Brain microvascular endothelial cell (primary cell): ENCODE data around the gene CBFA2T3.
"Not testable (repeated sequence)": the region's sequence is repeated elsewhere in the genome, so short reads cannot be mapped to it uniquely, and the experiment has no call there.

Source experiments
- DNase-seq: peaks from one replicate; pipeline ENCODE4 v3.0.0-alpha.2; 2020
- H3K27ac ChIP-seq: fragments of 250-450 bp; sonication (Bioruptor Pico); 2 replicates; pipeline ENCODE4 v1.5.1; 2020; ENCODE audit warnings: mild to moderate bottlenecking, moderate library complexity
- H3K27me3 ChIP-seq: fragments of 250-450 bp; sonication (Bioruptor Pico); replicated peaks from 2 replicates; pipeline ENCODE4 v1.5.1; 2020; ENCODE audit warnings: mild to moderate bottlenecking
- H3K36me3 ChIP-seq: fragments of 250-450 bp; sonication (Bioruptor Pico); replicated peaks from 2 replicates; pipeline ENCODE4 v1.5.1; 2020; ENCODE audit warnings: mild to moderate bottlenecking
- H3K4me3 ChIP-seq: 2 replicates; pipeline ENCODE4 v1.5.1; 2011; ENCODE audit warnings: low read depth, mild to moderate bottlenecking, control low read depth, low read length, moderate library complexity
- CTCF ChIP-seq: IDR thresholded peaks from 2 replicates; pipeline ENCODE4 v1.5.1; 2011; ENCODE audit warnings: low read depth, mild to moderate bottlenecking, moderate library complexity, low read length, control low read depth, inconsistent platforms; ENCODE audit errors: missing control alignments
- in situ Hi-C: cut with HindIII; loops from 2 replicates; pipeline ENCODE4 v1.10.0; 2017; ENCODE audit warnings: low sequenced_read_pairs, low pct_ligation_motif_present

Gene CBFA2T3

GRCh38 chr16:89018282-89019158, 41.5 kb upstream of the CBFA2T3 start:
- H3K27me3 ChIP-seq: no peaks in the 10 kb centered on the region
- no peaks in the 10 kb centered on the region for H3K36me3 ChIP-seq
- DNase-seq: no peak
- TF ChIP-seq CTCF: no peak
- H3K4me3 ChIP-seq: no peak overlapping the region
- in situ Hi-C loops: no loop called here
- no peak overlapping the region for H3K27ac ChIP-seq

GRCh38 chr16:89017543-89018281, 40.7 kb upstream of the CBFA2T3 start:
- TF ChIP-seq CTCF: no peak
- no peak for DNase-seq
- no peak overlapping the region for H3K4me3 ChIP-seq
- no peaks in the 10 kb centered on the region for H3K27me3 ChIP-seq
- in situ Hi-C loops: no loop called here
- no peaks in the 10 kb centered on the region for H3K36me3 ChIP-seq
- H3K27ac ChIP-seq: no peak overlapping the region

DNA sequence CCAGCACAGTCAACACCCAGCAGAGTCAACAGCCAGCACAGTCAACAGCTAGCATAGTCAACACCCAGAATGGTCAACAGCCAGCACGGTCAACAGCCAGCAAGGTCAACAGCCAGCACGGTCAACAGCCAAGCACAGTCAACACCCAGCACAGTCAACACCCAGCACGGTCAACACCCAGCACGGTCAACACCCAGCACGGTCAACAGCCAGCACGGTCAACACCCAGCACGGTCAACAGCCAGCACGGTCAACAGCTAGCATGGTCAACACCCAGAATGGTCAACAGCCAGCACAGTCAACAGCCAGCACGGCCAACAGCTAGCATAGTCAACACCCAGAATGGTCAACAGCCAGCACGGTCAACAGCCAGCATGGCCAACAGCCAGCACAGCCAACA, 39.6 kb upstream of the CBFA2T3 start:
- in situ Hi-C loops, H3K4me3 ChIP-seq, H3K36me3 ChIP-seq, H3K27me3 ChIP-seq, H3K27ac ChIP-seq, DNase-seq: not testable (repeated sequence)

GRCh38 chr16:89015271-89015859, 38.4 kb upstream of the CBFA2T3 start:
- in situ Hi-C loops: no loop called here
- TF ChIP-seq CTCF: no peak
- Histone ChIP-seq H3K4me3 (no peak overlapping the region), H3K27me3 (no peaks in the 10 kb centered on the region), H3K36me3 (no peaks in the 10 kb centered on the region), H3K27ac (no peak overlapping the region)
- DNase-seq: no peak

- no peak overlapping the region for H3K27ac ChIP-seq
- H3K36me3 ChIP-seq: no peaks in the 10 kb centered on the region
- H3K27me3 ChIP-seq: no peaks in the 10 kb centered on the region
- no peak overlapping the region for H3K4me3 ChIP-seq
- TF ChIP-seq CTCF: no peak
- in situ Hi-C loops: no loop called here
- DNase-seq: no peak
Measured at GRCh38 chr16:89014403-89015230, 37.6 kb upstream of the CBFA2T3 start.
